Panc1 (cell line): ENCODE data around the gene RPL18. TPM values are rescaled to one million over a fixed set of nuclear protein-coding genes. Genes with fewer than 3 reads are reported as not detected.

Experiments used
- ATAC-seq: fragments of 200-7000 bp; cut with Tn5 transposase; 2 replicates; pipeline ENCODE4 v1.9.1; 2020; ENCODE audit warnings: mild to moderate bottlenecking, moderate library complexity
- BruUV-seq: library from RNA; stranded (reverse); fragments of 400-500 nt; replicated peaks from 2 replicates; lab custom pipeline; 2021; lab: Mats Ljungman, UMichigan
- CTCF ChIA-PET: fragments of 300-600 bp; sonication (Branson Sonifier 250); formaldehyde crosslinking; loops from one replicate; lab custom pipeline; 2022; ENCODE audit warnings: antibody characterized with exemption; lab: Charles Lee
- POLR2A ChIA-PET: fragments of 300-600 bp; sonication (Branson Sonifier 250); formaldehyde crosslinking; loops from one replicate; lab custom pipeline; 2022; ENCODE audit warnings: antibody characterized with exemption; lab: Charles Lee
- DNase-seq: peaks from one replicate; pipeline ENCODE4 v3.0.0-alpha.2; 2010; ENCODE audit warnings: low read depth, low spot score
- H3K27ac ChIP-seq: 2 replicates; pipeline ENCODE4 v1.5.1; 2011; ENCODE audit warnings: mild to moderate bottlenecking, low read length, inconsistent platforms
- H3K27me3 ChIP-seq: fragments of 200-500 bp; sonication (Bioruptor generic); 2 replicates; pipeline ENCODE4 v1.6.0; 2014; ENCODE audit warnings: low read length, inconsistent platforms; ENCODE audit not compliant: control insufficient read depth, insufficient read depth
- H3K36me3 ChIP-seq: fragments of 200-500 bp; sonication (Bioruptor generic); 2 replicates; pipeline ENCODE4 v1.5.1; 2014; ENCODE audit warnings: inconsistent platforms, mild to moderate bottlenecking, low read length, moderate library complexity; ENCODE audit not compliant: control insufficient read depth, insufficient read depth
- H3K4me1 ChIP-seq: 2 replicates; pipeline ENCODE4 v1.5.1; 2011; ENCODE audit warnings: inconsistent platforms, mild to moderate bottlenecking, low read length, moderate library complexity; ENCODE audit not compliant: control insufficient read depth, insufficient read depth
- H3K4me3 ChIP-seq, 2 experiments: 2 replicates each; pipeline ENCODE4 v1.5.1; 2011 to 2012; ENCODE audit warnings: low read depth in 2 of 2, low read length in 2 of 2, mild to moderate bottlenecking in 2 of 2, inconsistent platforms in 1 of 2, moderate library complexity in 1 of 2
- H3K9me3 ChIP-seq: fragments of 200-500 bp; sonication (Bioruptor generic); 2 replicates; pipeline ENCODE4 v1.5.1; 2014; ENCODE audit warnings: low read depth, mild to moderate bottlenecking, inconsistent platforms, low read length, moderate library complexity; ENCODE audit not compliant: control insufficient read depth, insufficient read depth
- POLR2AphosphoS5 ChIP-seq: IDR thresholded peaks from 2 replicates; pipeline ENCODE4 v1.6.1; 2012; ENCODE audit warnings: mild to moderate bottlenecking, low read depth, low read length, moderate library complexity
- SIN3A ChIP-seq: IDR thresholded peaks from 2 replicates; pipeline ENCODE4 v1.6.1; 2012; ENCODE audit warnings: low read depth, mild to moderate bottlenecking, low read length, moderate library complexity, borderline replicate concordance; ENCODE audit not compliant: insufficient read depth
- TCF7L2 ChIP-seq: IDR thresholded peaks from 2 replicates; pipeline ENCODE4 v1.6.1; 2011; ENCODE audit warnings: mild to moderate bottlenecking, low read depth, low read length, inconsistent platforms
- in situ Hi-C: cut with HindIII; loops from 2 replicates; pipeline ENCODE4 v1.10.0; 2016; ENCODE audit warnings: low sequenced_read_pairs, low pct_unique_long_range_greater_than_20kb
- intact Hi-C: fragments of 100-400 bp; cut with micrococcal nuclease; formaldehyde crosslinking; loops from one replicate; pipeline ENCODE4 v1.10.0; 2022; ENCODE audit not compliant: unreplicated experiment
- total RNA-seq: library from RNA; stranded (reverse); gene quantifications from one replicate; pipeline ENCODE4 v1.2.1, GENCODE V29; 2021; ENCODE audit not compliant: unreplicated experiment
- TF ChIP-seq, protein P1 (sequence below): fragments of 450-650 bp; IDR thresholded peaks from 2 replicates; pipeline ENCODE4 v1.5.1; 2017; ENCODE audit warnings: mild to moderate bottlenecking
- TF ChIP-seq, protein P2 (sequence below), 2 experiments: IDR thresholded peaks; 2 replicates each; pipeline ENCODE4 v1.6.1; 2011 to 2012; ENCODE audit warnings: low read depth in 2 of 2, control low read depth in 1 of 2, low read length in 1 of 2, mild to moderate bottlenecking in 1 of 2, moderate library complexity in 1 of 2; ENCODE audit not compliant: insufficient read depth in 1 of 2

The RPL18 gene
- total RNA-seq, 1 experiment from 2014 or later, result 670 TPM

GRCh38 chr19:48646001-48646721 lies 27.2 kb upstream of the RPL18 start, which contains the start of gene CA11:
TSS of gene CA11 (minus strand) at chr19:48646187. CDS start at chr19:48645632, 555 bp downstream.
- H3K4me1 ChIP-seq, result peaks cover 2% of the 10 kb centered on the region; the same call in 1 of the 2 replicates
- POLR2A ChIA-PET, result interaction anchor here (0.6 kb wide), 1 partner anchor 15 kb away, joined by 3 read pairs; no protein-coding TSS in a partner anchor
- H3K27me3 ChIP-seq, result no peaks in the 10 kb centered on the region
- in situ Hi-C loops (no loop called here), intact Hi-C loops (no loop called here)
- no TSS peak for BruUV-seq
- ATAC-seq (peak; percentile 90), DNase-seq (no peak)
- no peaks in the 10 kb centered on the region for H3K36me3 ChIP-seq
- no peaks in the 10 kb centered on the region for H3K9me3 ChIP-seq
- peak within 1 kb of the TSS; percentile 53 to 69 for H3K4me3 ChIP-seq
- TF ChIP-seq SIN3A, result no peak
- TF ChIP-seq, protein P1, sequence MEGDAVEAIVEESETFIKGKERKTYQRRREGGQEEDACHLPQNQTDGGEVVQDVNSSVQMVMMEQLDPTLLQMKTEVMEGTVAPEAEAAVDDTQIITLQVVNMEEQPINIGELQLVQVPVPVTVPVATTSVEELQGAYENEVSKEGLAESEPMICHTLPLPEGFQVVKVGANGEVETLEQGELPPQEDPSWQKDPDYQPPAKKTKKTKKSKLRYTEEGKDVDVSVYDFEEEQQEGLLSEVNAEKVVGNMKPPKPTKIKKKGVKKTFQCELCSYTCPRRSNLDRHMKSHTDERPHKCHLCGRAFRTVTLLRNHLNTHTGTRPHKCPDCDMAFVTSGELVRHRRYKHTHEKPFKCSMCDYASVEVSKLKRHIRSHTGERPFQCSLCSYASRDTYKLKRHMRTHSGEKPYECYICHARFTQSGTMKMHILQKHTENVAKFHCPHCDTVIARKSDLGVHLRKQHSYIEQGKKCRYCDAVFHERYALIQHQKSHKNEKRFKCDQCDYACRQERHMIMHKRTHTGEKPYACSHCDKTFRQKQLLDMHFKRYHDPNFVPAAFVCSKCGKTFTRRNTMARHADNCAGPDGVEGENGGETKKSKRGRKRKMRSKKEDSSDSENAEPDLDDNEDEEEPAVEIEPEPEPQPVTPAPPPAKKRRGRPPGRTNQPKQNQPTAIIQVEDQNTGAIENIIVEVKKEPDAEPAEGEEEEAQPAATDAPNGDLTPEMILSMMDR, result peak; percentile 88
- CTCF ChIA-PET, result interaction anchor here (0.5 to 1.0 kb wide), 3 partner anchors 30 to 254 kb away, joined by 4 to 5 read pairs (median 4); no protein-coding TSS in a partner anchor
- peak within 1 kb of the TSS; percentile 52 for H3K27ac ChIP-seq

GRCh38 chr19:48645620-48646000 lies 26.6 kb upstream of the RPL18 start:
- H3K27me3 ChIP-seq, result no peaks in the 10 kb centered on the region
- peaks cover 2% of the 10 kb centered on the region; the same call in 1 of the 2 replicates for H3K4me1 ChIP-seq
- POLR2A ChIA-PET, result interaction anchor here (0.6 to 1.1 kb wide), 2 partner anchors 22 to 55 kb away, joined by 3 to 4 read pairs; no protein-coding TSS in a partner anchor
- peak overlapping the region; percentile 52; the same call in 1 of the 2 replicates for H3K27ac ChIP-seq
- intact Hi-C loops (no loop called here), in situ Hi-C loops (no loop called here)
- ATAC-seq (peak; percentile 43), DNase-seq (no peak)
- H3K36me3 ChIP-seq, result no peaks in the 10 kb centered on the region
- peak overlapping the region; percentile 53 to 69 for H3K4me3 ChIP-seq
- CTCF ChIA-PET, result interaction anchor here (0.5 to 1.0 kb wide), 4 partner anchors 30 to 368 kb away, joined by 4 to 5 read pairs (median 4); no protein-coding TSS in a partner anchor
- H3K9me3 ChIP-seq, result no peaks in the 10 kb centered on the region
- BruUV-seq, result TSS peak; percentile 99
- TF ChIP-seq POLR2AphosphoS5, result no peak
- TF ChIP-seq, protein P1, result no peak

- TF ChIP-seq, protein P1, result no peak
- TF ChIP-seq, protein P2, sequence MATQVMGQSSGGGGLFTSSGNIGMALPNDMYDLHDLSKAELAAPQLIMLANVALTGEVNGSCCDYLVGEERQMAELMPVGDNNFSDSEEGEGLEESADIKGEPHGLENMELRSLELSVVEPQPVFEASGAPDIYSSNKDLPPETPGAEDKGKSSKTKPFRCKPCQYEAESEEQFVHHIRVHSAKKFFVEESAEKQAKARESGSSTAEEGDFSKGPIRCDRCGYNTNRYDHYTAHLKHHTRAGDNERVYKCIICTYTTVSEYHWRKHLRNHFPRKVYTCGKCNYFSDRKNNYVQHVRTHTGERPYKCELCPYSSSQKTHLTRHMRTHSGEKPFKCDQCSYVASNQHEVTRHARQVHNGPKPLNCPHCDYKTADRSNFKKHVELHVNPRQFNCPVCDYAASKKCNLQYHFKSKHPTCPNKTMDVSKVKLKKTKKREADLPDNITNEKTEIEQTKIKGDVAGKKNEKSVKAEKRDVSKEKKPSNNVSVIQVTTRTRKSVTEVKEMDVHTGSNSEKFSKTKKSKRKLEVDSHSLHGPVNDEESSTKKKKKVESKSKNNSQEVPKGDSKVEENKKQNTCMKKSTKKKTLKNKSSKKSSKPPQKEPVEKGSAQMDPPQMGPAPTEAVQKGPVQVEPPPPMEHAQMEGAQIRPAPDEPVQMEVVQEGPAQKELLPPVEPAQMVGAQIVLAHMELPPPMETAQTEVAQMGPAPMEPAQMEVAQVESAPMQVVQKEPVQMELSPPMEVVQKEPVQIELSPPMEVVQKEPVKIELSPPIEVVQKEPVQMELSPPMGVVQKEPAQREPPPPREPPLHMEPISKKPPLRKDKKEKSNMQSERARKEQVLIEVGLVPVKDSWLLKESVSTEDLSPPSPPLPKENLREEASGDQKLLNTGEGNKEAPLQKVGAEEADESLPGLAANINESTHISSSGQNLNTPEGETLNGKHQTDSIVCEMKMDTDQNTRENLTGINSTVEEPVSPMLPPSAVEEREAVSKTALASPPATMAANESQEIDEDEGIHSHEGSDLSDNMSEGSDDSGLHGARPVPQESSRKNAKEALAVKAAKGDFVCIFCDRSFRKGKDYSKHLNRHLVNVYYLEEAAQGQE (IDR thresholded peaks at IDR 0.05; ENCODE audit: insufficient read depth in 1 of 2, low read depth in 2 of 2, low read length in 1 of 2), result no peak
- TF ChIP-seq POLR2AphosphoS5, result no peak
- no peak for TF ChIP-seq SIN3A
- no peak for TF ChIP-seq TCF7L2
- Histone ChIP-seq H3K36me3 (no peaks in the 10 kb centered on the region), H3K27me3 (no peaks in the 10 kb centered on the region), H3K27ac (peak overlapping the region; percentile 31; the same call in 1 of the 2 replicates), H3K4me1 (peaks cover 2% of the 10 kb centered on the region; the same call in 1 of the 2 replicates), H3K9me3 (no peaks in the 10 kb centered on the region), H3K4me3 (peak overlapping the region; percentile 53 to 69)
- POLR2A ChIA-PET, result interaction anchor here (0.5 to 1.1 kb wide), 3 partner anchors 21 to 89 kb away, joined by 3 to 6 read pairs (median 4); no protein-coding TSS in a partner anchor
- no TSS peak for BruUV-seq
- ATAC-seq, result peak; percentile 85
- CTCF ChIA-PET, result interaction anchor here (0.6 to 1.0 kb wide), 2 partner anchors 140 to 368 kb away, joined by 4 to 5 read pairs; no protein-coding TSS in a partner anchor
- in situ Hi-C loops, result no loop called here
- DNase-seq, result no peak
- intact Hi-C loops, result no loop called here
Observed at GRCh38 chr19:48644839-48645619, 26.1 kb upstream of the RPL18 start.
